ENCODE data around the gene ERCC1. TPM values are rescaled to one million over a fixed set of nuclear protein-coding genes. Genes with fewer than 3 reads are reported as not detected.

The ERCC1 gene
- polyA plus RNA-seq, 4 donors, result 74.4 to 87.4 (median 79.2) TPM

GRCh38 chr19:45456500-45456815 is 32.7 kb upstream of the ERCC1 start:
- DNase-seq (ENCODE audit: low read depth in 4 of 4, low spot score in 3 of 4), result no peak

GRCh38 chr19:45455707-45456499 is 32.2 kb upstream of the ERCC1 start:
- DNase-seq (ENCODE audit: low read depth in 4 of 4, low spot score in 3 of 4), result no peak

- no peak for DNase-seq (ENCODE audit: low read depth in 4 of 4, low spot score in 3 of 4)
Measured at GRCh38 chr19:45451850-45452387, 28.2 kb upstream of the ERCC1 start.

GRCh38 chr19:45451131-45451849 is 27.6 kb upstream of the ERCC1 start:
- DNase-seq (ENCODE audit: low read depth in 4 of 4, low spot score in 3 of 4), result no peak

GRCh38 chr19:45450012-45450333 is 26.3 kb upstream of the ERCC1 start:
- no peak for DNase-seq (ENCODE audit: low read depth in 4 of 4, low spot score in 3 of 4)

GRCh38 chr19:45448887-45449299 is 25.2 kb upstream of the ERCC1 start:
- DNase-seq (ENCODE audit: low read depth in 4 of 4, low spot score in 3 of 4), result no peak

- no peak for DNase-seq (ENCODE audit: low read depth in 4 of 4, low spot score in 3 of 4)
Measured at GRCh38 chr19:45448425-45448756, 24.7 kb upstream of the ERCC1 start.

GRCh38 chr19:45446944-45447343 is 23.2 kb upstream of the ERCC1 start:
- no peak for DNase-seq (ENCODE audit: low read depth in 4 of 4, low spot score in 3 of 4)

- DNase-seq (ENCODE audit: low read depth in 4 of 4, low spot score in 3 of 4), result no peak
Measured at GRCh38 chr19:45446295-45446694, 22.6 kb upstream of the ERCC1 start.

- DNase-seq (ENCODE audit: low read depth in 4 of 4, low spot score in 3 of 4), result no peak
Measured at GRCh38 chr19:45445139-45445538, 21.4 kb upstream of the ERCC1 start.

- peak in 1 of 4 donors; percentile 76 for DNase-seq (ENCODE audit: low read depth in 4 of 4, low spot score in 3 of 4)
Measured at GRCh38 chr19:45444318-45445041, 20.8 kb upstream of the ERCC1 start.

GRCh38 chr19:45443462-45444317 is 20.0 kb upstream of the ERCC1 start:
- DNase-seq (ENCODE audit: low read depth in 4 of 4, low spot score in 3 of 4), result peak in 3 of 4 donors; percentile 78 to 84 (median 80)

GRCh38 chr19:45442778-45443461 is 19.2 kb upstream of the ERCC1 start:
- no peak for DNase-seq (ENCODE audit: low read depth in 4 of 4, low spot score in 3 of 4)

- no peak for DNase-seq (ENCODE audit: low read depth in 4 of 4, low spot score in 3 of 4)
Measured at GRCh38 chr19:45442408-45442777, 18.7 kb upstream of the ERCC1 start.

- DNase-seq (ENCODE audit: low read depth in 4 of 4, low spot score in 3 of 4), result no peak
Measured at GRCh38 chr19:45440873-45441654, 17.3 kb upstream of the ERCC1 start.

GRCh38 chr19:45440259-45440638 is 16.5 kb upstream of the ERCC1 start:
- DNase-seq (ENCODE audit: low read depth in 4 of 4, low spot score in 3 of 4), result no peak

- no peak for DNase-seq (ENCODE audit: low read depth in 4 of 4, low spot score in 3 of 4)
Measured at GRCh38 chr19:45439569-45440258, 16.0 kb upstream of the ERCC1 start.

GRCh38 chr19:45439190-45439568 is 15.5 kb upstream of the ERCC1 start:
- DNase-seq (ENCODE audit: low read depth in 4 of 4, low spot score in 3 of 4), result no peak

- no peak for DNase-seq (ENCODE audit: low read depth in 4 of 4, low spot score in 3 of 4)
Measured at GRCh38 chr19:45437328-45437727, 13.6 kb upstream of the ERCC1 start.
